Measurements from ENCODE around the gene AKR1A1.
"Not testable (repeated sequence)": the region's sequence is repeated elsewhere in the genome, so short reads cannot be mapped to it uniquely, and the experiment has no call there.

The AKR1A1 gene

GRCh38 chr1:45523975-45524374 is 26.7 kb upstream of the AKR1A1 start:
- DNase-seq: not testable (repeated sequence)

- no peak for DNase-seq
Measured at GRCh38 chr1:45526135-45526644, 24.4 kb upstream of the AKR1A1 start.

GRCh38 chr1:45530632-45531135 is 19.9 kb upstream of the AKR1A1 start:
- no peak for DNase-seq

- DNase-seq: no peak
Measured at GRCh38 chr1:45531873-45532272, 18.8 kb upstream of the AKR1A1 start.

- no peak for DNase-seq
Measured at GRCh38 chr1:45535988-45536766, 14.4 kb upstream of the AKR1A1 start.

- DNase-seq: no peak
Measured at GRCh38 chr1:45536886-45537285, 13.7 kb upstream of the AKR1A1 start.

- DNase-seq: no peak
Measured at GRCh38 chr1:45541193-45541592, 9.4 kb upstream of the AKR1A1 start.

GRCh38 chr1:45542591-45542990 is 8.0 kb upstream of the AKR1A1 start:
- DNase-seq: no peak

- no peak for DNase-seq
Measured at GRCh38 chr1:45543581-45544417, 6.8 kb upstream of the AKR1A1 start.

GRCh38 chr1:45544530-45544929 is 6.1 kb upstream of the AKR1A1 start:
- DNase-seq: no peak

GRCh38 chr1:45545019-45545493 is 5.6 kb upstream of the AKR1A1 start:
- no peak for DNase-seq

GRCh38 chr1:45545553-45546310 is 4.9 kb upstream of the AKR1A1 start:
- no peak for DNase-seq

GRCh38 chr1:45551684-45552083 is 1.1 kb downstream of the AKR1A1 start:
- DNase-seq: no peak

GRCh38 chr1:45552331-45552730 is 1.7 kb downstream of the AKR1A1 start:
- no peak for DNase-seq

- no peak for DNase-seq
Measured at GRCh38 chr1:45554198-45554597, 3.6 kb downstream of the AKR1A1 start.

GRCh38 chr1:45557422-45557944 is 6.9 kb downstream of the AKR1A1 start:
- no peak for DNase-seq

- no peak for DNase-seq
Measured at GRCh38 chr1:45563843-45564242, 13.2 kb downstream of the AKR1A1 start.

GRCh38 chr1:45566722-45567121 is 16.1 kb downstream of the AKR1A1 start:
- DNase-seq: no peak

- no peak for DNase-seq
Measured at GRCh38 chr1:45567911-45568310, 17.3 kb downstream of the AKR1A1 start.

GRCh38 chr1:45568421-45568820 is 17.8 kb downstream of the AKR1A1 start:
- no peak for DNase-seq

GRCh38 chr1:45569571-45569961 is 18.9 kb downstream of the AKR1A1 start:
- DNase-seq: no peak

GRCh38 chr1:45569962-45570581 is 19.4 kb downstream of the AKR1A1 start:
- DNase-seq: peak; percentile 71
